HepG2 (cell line): Measurements from ENCODE around the gene COL2A1.

Experiments used
- CREM ChIP-seq, 2 experiments: sonication (generic) in 1 of 2; formaldehyde crosslinking in 1 of 2; IDR thresholded peaks; 2 replicates each; pipeline versions ENCODE4 v1.4.0 to v1.6.1; 2016 to 2020; ENCODE audit warnings: antibody characterized with exemption in 1 of 2, mild to moderate bottlenecking in 1 of 2, missing genetic modification reagents in 1 of 2
- ESRRA ChIP-seq: sonication (generic); formaldehyde crosslinking; IDR thresholded peaks from 2 replicates; pipeline ENCODE4 v1.5.1; 2020; ENCODE audit warnings: mild to moderate bottlenecking, low read depth, missing genetic modification reagents
- FOXP4 ChIP-seq: sonication (generic); formaldehyde crosslinking; IDR thresholded peaks from 2 replicates; pipeline ENCODE4 v1.4.0; 2020; ENCODE audit warnings: missing genetic modification reagents
- REL ChIP-seq: sonication (generic); formaldehyde crosslinking; conservative IDR thresholded peaks from 2 replicates; pipeline ENCODE4 v1.8.0; 2022; ENCODE audit warnings: mild to moderate bottlenecking, missing genetic modification reagents, moderate library complexity
- RFX5 ChIP-seq: IDR thresholded peaks from 2 replicates; pipeline ENCODE4 v1.6.1; 2011; ENCODE audit warnings: low read depth, low read length, improper control_type of control experiment
- ZKSCAN1 ChIP-seq: fragments of 150-350 bp; IDR thresholded peaks from 2 replicates; pipeline ENCODE4 v1.6.1; 2014; ENCODE audit warnings: low read length
- ZNF143 ChIP-seq: sonication (generic); formaldehyde crosslinking; IDR thresholded peaks from 2 replicates; pipeline ENCODE4 v1.4.0; 2020; ENCODE audit warnings: missing genetic modification reagents
- ZNF343 ChIP-seq: sonication (generic); formaldehyde crosslinking; IDR thresholded peaks from 2 replicates; pipeline ENCODE4 v1.4.0; 2020; ENCODE audit warnings: mild to moderate bottlenecking, missing genetic modification reagents
- TF ChIP-seq, protein P1 (sequence below): sonication (generic); formaldehyde crosslinking; IDR thresholded peaks from 2 replicates; pipeline ENCODE4 v1.4.0; 2020; ENCODE audit warnings: missing genetic modification reagents, mild to moderate bottlenecking, borderline replicate concordance

DNA sequence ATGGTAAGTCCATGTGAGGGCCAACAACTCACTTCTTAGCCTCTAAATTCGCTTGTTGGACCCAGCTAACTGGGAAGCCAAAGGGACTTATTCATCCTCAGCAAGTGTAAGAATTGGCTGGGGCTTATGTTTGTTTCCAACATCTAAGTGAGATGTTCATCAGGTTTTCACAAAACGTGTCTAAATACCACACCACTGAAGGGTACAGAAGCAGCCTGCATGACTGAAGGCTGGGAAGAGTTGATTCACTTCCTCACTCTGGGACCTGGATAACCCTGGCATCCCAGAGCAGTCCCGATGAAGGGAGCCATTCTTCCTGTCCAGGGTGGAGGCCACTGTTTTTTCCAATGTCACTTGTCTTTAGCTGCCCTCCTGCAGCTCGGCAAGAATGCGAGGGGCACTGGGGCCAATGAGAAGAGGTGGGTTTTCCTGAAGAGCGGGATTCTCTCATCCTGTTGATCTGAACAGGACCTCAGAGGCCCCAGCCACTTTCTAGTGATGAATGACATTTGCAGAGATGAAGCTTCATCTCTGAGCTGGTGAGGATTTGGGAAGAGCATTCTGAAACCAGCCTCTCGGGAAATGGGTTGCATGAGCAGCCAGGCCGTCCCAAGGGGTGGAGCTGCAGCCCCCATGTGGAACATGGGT lies 12.2 kb upstream of the COL2A1 start:
- TF ChIP-seq ZKSCAN1 (no peak), ZNF143 (CRISPR knock-in tag) (no peak), REL (no peak), CREM (IDR thresholded peaks at IDR 0.05) (no peak), CREM (CRISPR knock-in tag; IDR thresholded peaks at IDR 0.05) (no peak), RFX5 (no peak), ESRRA (CRISPR knock-in tag) (no peak), FOXP4 (CRISPR knock-in tag) (no peak), ZNF343 (CRISPR knock-in tag) (no peak)
- TF ChIP-seq, protein P1, sequence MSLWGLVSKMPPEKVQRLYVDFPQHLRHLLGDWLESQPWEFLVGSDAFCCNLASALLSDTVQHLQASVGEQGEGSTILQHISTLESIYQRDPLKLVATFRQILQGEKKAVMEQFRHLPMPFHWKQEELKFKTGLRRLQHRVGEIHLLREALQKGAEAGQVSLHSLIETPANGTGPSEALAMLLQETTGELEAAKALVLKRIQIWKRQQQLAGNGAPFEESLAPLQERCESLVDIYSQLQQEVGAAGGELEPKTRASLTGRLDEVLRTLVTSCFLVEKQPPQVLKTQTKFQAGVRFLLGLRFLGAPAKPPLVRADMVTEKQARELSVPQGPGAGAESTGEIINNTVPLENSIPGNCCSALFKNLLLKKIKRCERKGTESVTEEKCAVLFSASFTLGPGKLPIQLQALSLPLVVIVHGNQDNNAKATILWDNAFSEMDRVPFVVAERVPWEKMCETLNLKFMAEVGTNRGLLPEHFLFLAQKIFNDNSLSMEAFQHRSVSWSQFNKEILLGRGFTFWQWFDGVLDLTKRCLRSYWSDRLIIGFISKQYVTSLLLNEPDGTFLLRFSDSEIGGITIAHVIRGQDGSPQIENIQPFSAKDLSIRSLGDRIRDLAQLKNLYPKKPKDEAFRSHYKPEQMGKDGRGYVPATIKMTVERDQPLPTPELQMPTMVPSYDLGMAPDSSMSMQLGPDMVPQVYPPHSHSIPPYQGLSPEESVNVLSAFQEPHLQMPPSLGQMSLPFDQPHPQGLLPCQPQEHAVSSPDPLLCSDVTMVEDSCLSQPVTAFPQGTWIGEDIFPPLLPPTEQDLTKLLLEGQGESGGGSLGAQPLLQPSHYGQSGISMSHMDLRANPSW (CRISPR knock-in tag): no peak
